NCI-H1436 treated with DMSO at 0.1 percent for 48 hours (cell line): ENCODE measurements around the gene EIF4A3.

Source experiments
- DNase-seq: peaks from one replicate; lab custom pipeline; 2025; lab: John Stamatoyannopoulos, UW

Gene EIF4A3

DNA sequence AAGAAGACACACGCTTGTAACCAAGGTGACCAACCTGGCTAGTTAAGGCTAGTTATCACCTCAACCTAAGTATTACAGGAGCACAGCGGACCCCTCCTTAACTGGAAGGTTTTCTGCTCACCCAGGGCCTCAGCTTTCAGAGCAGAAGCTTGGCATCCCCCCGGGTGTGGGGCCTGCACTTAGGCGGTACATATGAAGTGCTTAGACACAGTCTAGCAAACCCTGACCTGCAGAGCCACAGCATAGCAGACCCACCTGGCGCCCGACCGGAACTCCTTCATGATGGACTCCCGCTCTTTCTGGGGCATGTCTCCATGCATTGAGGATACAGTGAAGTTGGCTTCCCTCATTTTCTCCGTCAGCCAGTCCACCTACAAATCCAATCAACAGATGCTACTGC, 9.8 kb downstream of the EIF4A3 start:
- DNase-seq, result no peak

DNA sequence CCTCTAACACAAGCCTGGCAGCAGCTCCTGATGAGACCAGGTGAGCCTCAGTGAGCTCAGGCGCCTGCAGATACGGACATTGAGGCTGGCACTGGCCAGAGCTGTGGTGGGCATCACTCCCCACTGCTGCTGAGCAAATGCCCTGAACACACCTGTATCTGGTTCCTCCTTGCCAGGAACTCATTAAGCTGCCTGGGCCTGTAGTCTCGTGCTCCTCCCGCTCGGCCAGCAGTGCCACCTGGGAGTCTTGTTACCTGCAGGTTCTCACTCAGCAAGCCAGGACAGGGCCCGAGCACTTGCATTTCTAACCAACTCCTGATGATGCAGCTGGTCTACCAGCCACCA, 13.3 kb downstream of the EIF4A3 start:
- no peak for DNase-seq

DNA sequence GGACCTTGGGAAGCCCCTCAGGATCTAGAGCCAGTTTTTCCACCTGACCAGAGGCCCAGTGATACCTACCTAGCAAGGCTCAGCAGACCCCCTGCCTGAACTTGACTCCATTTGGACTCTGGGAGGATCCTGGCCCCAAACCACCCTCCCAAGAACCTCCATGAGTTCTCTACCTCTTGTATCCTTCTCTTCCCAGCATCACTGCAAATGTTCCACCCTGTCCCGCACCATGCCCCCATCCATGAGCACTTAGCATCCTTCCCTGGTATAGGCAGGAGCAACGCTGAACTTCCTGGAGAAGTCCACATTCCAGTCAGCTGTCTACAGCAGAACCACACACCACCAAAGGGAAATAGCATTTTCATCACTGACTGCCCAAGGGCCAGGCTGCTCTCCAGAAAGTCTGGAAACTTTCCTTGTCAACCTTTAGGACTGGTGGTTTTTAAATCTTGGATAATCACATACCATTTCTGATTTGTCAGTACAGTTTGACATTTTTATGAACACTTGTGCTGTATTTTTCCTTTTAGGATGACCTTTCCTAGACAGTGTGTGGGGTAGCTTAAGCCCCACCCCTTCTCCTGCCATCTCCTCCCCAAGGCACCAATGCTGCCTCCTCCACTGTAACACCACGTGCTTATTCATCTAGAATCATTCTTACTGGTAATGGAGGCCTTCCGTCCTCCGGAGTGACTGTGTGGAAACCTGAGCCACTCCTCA, 13.9 kb downstream of the EIF4A3 start:
- no peak for DNase-seq

DNA sequence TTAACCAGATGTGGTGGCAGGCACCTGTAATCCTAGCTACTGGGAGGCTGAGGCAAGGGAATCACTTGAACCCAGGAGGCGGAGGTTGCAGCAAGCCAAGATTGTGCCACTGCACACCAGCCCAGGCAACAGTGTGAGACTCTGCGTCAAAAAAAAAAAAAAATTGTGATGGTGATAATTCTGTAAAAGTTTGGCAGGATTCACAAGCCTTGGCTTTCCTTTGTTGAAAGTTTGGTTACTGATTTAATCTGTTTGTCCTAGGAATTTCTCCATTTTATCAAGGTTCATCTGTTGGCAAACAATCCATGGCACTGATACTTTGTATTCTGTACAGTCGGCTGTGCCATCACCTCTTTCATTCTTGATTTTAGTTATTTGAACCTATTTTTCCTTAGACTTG, 15.9 kb downstream of the EIF4A3 start:
- no peak for DNase-seq

DNA sequence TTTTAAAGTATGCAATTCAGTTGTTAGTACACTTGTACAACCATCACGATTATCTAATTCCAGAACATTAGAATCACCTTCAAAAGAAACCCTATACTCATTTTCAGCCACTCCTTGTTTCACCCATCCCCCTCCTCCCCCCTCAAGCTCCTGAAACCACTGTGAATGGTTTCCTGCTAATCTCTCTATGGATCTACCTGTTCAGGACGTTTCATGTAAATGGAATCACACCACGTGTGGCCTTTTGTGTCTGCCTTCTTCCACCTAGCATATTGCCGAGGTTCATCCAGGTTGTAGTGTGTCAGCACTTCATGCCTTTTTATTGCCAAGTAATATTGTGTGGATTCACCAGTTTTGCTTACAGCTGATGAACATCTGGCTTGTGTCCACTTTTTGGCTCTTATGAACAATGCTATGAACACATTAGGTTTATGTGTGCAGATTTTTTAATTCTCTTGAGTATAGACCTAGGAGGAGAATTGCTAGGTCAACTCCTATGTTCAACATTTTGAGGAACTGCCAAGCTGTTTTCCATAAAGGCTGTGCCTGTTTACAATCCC, 17.8 kb downstream of the EIF4A3 start:
- no peak for DNase-seq

DNA sequence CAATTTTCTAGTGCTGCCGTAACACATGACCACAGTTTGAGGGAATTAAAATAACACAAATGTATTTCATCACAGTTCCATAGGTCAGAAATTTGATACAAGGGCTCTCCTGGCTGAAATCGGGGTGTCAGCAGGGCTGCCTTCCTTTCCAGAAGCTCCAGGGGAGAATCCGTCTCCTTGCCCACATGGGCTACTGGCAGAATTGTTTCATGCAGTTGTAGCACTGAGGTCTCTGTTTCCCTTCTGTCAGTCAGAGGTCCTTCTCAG, 20.5 kb downstream of the EIF4A3 start:
- no peak for DNase-seq

DNA sequence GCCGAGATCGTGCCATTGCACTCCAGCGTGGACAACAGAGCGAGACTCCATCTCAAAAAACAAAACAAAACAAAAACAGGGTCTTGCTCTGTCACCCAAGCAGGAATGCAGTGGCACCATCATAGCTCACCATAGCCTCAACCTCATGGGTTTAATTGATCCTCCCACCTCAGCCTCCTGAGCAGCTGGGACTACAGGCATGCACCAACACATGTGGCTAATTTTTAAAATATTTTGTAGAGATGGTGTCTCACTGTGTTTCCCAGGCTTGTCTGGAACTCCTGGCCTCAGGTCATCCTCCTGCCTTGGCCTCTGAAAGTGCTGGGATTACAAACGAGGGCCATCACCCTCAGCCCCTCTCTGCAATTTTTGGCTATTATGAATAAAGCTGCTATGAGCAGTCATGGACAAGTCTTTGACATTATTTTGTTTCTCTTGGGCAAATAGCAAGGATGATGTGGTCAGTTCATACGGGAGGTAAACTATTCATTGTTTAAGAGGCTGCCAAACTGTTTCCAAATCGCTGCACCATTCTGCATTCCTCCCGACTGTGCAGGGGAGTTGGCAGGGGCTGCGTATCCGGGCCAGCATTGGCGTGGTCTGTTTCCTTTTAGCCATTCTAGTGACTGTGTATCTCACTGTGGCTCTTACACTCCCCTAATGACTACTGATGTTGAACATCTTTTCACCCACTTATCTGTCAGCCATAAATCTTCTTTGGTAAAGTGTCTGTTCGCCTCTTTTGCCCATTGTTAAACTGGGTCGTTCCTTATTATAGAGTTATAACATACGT, 21.1 kb downstream of the EIF4A3 start:
- DNase-seq, result no peak

DNA sequence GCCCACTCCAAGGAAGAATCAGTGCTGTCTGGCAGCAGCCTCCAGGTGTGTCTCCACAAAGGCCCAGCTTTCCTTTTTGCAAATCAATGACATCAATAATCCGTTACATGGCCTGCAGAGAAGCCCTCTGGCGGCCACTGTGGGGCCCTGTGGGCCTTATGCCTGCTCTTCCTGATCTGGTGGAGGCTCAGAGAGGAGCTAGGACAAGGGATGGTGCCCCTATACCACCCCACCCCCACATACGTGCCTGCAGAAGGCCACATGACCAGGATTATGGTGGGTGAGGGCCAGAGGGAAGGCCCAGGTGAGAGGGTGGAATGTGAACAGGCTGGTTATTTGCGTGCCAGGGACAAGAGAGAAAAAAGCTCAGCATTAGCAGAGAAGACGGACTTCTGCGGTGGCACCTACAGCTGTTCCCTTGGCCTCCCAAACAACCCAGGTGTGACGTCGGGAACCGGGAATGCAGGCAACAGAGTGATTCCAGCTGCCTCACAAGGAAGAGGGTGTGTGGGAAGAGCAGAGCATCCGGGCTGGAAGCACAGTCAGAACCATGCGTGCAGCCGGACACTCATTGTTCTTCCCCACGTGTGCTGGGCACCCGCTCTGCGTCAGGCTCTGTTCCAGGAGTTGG, 22.5 kb downstream of the EIF4A3 start:
- DNase-seq, result no peak

DNA sequence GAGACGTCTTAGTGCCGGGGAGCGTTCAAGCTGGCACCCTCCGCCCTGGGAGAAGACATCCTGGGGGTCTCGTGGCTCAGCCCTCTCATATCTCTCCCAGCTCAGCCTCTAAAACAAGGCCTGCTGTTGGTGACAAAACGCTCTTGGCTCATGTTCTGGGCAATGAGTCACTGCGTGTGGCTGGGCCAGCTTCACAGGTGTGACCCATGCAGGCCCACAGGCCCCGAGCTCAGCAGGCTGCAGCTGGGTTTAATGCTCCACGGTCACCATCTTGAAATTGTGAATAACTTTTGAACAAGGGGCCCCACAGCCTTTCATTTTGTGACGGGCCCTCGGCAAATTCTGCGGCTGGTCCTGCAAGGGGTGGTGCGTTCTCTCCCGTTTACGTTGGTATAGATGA, 23.1 kb downstream of the EIF4A3 start:
- no peak for DNase-seq

DNA sequence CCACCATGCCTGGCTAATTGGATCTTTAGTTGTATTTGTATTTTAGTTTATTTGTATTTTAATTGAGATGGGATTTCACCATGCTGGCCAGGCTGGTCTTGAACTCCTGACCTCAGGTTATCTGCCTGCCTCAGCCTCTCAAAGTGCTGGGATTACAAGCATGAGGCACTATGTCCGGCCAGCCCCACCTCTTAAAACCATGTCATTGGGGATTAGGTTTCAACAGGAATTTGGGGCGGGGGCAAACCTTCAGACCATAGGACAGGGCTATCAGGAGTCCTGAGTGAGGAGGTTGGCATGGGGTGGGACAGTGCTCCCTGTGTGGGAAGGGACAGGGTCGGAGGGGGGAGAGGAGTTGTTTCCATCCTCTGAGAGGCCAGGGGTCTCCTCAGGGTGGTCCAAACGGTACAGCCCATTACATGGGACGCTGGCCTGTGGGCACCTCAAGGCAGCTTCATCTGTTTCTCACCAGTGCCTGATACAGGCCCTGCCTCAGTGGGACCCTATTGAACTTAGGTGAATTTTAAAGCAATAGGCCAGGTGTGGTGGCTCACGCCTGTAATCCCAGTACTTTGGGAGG, 23.9 kb downstream of the EIF4A3 start:
- DNase-seq, result no peak

DNA sequence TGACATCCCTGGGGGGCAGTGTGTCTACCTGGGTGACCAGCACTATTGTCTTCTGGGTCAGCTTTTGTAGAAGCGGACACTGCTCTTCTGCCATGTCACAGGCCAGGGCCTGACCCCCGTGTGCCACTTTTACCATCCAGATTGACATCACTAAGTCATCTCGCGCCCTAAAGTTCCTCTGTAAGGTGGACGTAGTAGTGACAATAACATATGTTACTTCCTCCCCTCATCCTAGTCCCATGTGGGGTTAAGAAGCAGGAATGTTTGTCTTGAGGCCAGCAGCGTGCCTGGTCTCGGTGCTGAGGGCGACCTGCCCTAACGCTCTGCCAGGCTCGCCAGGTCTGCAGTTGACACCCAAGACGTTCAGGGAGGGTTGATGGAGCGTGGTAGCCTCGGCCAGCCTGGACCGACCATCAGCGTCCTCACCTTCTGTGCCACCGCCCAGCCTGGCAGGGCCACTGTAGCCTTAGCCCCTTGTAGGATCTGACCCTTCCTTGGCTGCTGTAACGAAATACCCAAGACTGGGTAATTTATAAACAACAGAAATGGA, 24.8 kb downstream of the EIF4A3 start:
- no peak for DNase-seq

DNA sequence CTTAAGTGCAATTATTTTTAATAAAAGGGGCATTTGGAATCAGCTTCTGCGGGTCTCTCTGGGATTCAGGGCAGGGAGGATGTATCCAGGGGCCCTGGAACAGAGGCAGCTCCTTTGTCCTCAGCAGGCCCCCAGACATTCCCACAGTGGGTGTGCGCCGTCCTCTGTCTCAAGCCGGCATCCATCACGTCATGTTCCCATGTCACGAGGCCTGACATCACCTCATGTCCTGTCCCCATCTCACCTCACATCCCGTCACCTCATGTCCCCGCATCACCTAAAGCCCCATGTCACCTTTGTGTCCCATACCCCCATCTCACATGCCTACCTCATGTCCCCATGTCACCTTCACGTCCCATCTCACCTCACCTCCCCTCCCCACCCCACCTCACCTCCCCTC, 27.1 kb downstream of the EIF4A3 start:
- DNase-seq, result no peak

DNA sequence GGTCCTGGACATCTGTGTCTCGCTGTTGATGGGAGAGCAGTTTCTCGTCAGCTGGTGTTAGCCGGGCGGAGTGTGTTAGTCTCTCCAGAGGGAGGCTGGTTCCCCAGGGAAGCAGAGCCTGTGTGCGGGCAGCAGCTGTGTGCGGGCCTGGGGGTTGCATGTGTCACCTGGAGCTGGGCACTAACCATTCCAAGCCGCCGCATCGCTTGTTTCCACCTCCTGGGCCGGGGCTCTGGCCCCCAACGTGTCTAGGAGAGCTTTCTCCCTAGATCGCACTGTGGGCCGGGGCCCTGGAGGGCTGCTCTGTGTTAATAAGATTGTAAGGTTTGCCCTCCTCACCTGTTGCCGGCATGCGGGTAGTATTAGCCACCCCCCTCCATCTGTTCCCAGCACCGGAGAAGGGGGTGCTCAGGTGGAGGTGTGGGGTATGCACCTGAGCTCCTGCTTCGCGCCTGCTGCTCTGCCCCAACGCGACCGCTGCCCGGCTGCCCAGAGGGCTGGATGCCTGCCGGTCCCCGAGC, 27.6 kb downstream of the EIF4A3 start:
- no peak for DNase-seq

DNA sequence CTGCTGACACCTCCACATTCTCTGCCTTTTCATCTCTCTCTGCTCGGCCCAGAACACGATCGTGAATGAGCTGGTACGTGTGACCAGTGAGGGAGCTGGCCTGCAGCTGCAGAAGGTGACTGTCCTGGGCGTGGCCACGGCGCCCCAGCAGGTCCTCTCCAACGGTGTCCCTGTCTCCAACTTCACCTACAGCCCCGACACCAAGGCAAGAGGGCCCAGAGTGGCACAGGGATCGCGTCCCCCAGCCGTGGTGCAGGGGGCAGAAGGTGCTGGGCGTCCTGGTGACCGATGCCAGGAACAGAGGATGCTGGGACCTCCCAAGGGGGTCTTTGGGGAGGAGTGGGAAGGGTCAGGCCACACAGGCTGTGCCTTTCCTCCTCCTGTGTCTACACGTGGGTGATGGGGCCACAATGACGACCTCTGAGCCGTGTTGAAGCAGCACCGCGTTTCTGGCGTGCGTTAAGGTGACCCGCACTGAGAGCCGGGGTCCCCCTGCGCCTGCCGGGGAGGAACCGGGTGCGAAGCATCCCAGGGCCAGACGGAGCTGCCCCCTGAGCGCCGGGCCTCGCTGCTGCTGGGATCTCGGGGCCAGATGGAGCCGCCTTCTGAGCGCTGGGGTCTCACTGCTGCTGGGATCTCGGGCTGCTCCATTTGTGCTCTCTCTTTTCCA, 28.2 kb downstream of the EIF4A3 start:
- DNase-seq, result no peak

DNA sequence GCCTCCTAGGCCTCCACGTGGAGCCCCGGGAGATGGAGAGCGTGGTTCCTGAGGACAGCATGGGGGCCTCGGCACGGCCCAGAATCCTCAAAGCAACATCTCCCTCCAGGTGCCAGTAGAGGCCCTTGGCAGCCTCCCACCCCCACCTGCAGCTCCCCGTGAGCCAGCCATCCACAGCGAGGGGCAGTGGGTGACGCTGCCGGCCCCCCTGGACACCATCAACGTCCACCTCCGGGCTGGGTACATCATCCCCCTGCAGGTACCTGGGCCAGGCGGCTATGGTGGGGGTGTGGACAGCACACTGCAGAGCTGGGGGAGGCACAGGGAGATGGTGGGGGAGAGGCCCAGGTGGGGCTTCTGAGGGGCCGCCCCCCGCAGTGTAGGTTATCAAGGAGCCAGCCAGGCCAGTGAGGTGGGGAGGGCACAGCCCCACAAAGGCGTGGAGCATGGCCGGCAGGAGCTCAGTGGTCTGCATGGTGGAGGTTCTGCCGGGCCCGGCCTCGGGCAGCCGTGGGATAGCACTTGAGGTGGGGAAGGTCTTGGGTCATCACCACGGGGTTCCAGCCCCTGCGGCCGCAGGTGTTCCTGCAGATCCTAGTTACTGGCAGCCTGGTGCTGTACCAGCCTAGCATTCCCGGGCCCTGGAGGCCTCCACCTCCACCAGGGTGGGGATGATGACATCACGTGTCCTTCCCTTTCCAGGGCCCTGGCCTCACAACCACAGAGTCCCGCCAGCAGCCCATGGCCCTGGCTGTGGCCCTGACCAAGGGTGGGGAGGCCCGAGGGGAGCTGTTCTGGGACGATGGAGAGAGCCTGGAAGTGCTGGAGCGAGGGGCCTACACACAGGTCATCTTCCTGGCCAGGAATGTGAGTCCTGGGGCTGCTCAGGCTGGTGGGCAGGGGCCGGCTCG, 29.2 kb downstream of the EIF4A3 start:
- DNase-seq, result no peak

DNA sequence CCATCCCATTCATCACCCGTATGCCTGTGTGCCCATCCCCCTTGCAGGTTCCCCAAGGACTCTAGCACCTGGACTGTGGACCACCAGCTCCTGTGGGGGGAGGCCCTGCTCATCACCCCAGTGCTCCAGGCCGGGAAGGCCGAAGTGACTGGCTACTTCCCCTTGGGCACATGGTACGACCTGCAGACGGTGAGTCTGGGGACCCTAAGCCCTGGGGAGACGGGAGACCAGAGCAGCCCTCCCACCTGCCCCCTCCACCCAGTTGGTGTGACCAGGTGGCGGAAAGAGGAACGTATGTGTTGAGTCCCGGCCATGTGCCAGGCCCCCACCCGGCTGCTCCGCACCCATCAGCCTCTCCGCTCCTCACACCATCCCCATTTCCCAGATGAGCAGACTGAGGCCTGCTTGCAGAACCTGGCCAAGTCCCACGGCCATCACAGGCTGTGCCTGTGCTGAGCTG, 30.0 kb downstream of the EIF4A3 start:
- DNase-seq, result no peak

DNA sequence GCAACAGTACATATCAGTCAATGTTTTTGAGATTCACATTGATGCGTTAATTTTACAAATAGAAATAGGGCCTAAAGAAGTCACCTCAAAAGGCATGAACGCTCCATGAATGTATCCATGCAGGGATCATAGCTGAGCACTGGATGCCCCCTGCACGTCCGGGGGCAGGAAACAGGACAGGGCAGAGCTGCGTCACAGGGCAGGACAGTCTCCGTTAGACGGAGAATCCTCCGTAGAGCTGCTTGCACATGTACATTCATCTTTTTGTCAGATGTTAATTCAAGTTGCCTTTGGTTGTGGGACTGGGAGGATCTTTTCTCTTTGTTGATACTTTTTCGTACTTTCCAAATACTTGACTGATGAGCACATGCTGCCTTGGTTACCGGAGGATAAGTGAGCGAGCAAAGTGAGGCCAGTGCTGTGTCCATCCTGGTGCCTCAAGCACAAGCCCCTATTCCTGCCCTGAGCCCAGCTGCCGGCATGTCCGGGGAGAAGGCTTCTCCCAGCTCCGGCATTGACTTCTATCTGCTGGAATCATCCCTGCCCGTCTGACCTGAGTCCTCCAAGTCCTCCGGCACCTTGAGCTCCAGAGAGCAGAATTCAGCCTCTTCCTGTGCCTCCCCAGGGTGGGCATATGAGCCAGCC, 30.5 kb downstream of the EIF4A3 start:
- DNase-seq, result no peak

DNA sequence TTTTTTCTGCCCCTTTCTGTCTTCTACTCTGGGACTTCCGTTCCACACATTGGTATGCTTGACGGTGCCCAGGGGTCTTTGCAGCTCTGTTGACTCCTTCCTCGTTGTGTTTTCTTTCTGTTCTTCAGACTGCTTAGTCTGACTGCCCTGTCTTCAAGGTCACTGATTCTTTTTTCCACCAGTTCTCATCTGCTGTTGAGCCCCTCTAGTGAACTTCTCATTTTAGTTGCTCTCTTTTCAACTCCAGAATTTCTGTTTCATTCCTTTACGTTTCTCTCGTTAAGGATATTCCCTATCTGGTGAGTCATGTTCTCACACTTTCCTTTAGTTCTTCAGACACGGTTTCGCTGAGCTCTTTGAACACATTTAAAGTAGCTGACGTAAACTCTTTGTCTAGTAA, 31.8 kb downstream of the EIF4A3 start:
- DNase-seq, result no peak

DNA sequence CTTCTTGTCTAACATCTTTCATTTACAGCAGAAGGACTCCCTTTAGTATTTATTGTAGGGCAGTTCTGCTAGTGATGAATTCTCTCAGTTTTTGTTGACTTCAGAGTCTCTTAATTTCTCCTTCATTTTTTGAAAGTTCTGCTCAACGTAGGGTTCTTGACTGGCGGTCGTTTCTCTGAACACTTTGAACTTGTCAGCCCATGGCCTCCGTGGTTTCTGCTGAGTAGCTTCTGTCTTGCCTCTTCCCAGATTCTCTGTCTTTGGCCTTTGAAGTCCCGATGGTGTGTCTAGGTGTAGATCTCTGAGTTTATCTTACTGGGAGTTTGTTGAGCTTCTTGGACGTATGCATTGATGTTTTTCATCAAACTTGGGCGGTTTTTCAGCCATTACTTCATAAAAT, 32.2 kb downstream of the EIF4A3 start:
- DNase-seq, result no peak

DNA sequence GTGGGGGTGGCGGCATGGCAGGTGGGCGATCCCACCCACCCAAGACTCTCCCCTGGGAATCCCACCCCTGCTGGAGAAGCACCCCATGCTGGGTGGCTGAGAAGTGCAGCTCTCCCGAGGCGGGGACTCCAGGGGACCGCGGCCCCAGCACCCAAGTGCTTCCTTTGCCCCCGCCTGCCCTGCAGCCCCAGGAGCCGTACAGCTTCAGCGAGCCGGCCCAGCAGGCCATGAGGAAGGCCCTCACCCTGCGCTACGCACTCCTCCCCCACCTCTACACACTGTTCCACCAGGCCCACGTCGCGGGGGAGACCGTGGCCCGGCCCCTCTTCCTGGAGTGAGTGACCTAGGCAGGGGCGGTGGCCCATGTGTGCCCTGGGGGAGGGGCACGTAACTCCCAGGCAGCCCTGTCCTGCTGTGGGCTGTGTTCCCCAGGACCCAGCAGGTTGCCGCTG, 33.9 kb downstream of the EIF4A3 start:
- no peak for DNase-seq
